ENCODE data around the gene CRADD.

The CRADD gene

DNA sequence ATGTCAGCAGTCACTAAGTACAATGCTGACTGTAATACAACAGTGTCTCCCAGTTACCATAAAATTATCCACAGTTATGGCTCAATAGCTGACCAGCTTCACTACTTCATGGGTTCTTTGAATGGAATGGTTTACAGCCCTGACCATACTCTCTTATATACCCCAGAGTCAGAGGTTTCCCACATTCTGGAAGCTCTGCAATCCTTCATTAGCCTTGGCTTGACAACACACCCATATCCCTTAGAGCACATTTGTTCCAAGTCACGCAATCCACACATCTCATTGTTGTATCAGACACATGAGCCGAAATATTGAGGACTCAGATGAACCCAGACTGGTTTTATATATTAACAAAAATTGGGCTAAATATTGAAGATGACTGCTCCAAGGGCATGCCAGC lies 261.8 kb downstream of the CRADD start:
- no peak overlapping the region for H3K4me3 ChIP-seq (ENCODE audit: low read depth, low read length)
- H3K36me3 ChIP-seq (replicated peaks) = no peaks in the 10 kb centered on the region
- TF ChIP-seq CTCF (IDR thresholded peaks at IDR 0.05; ENCODE audit: low read depth, low read length, missing control alignments) = no peak
- no peak overlapping the region for H3K27ac ChIP-seq
- no peaks in the 10 kb centered on the region for H3K27me3 ChIP-seq (replicated peaks)
- in situ Hi-C loops (cut with HindIII; ENCODE audit: low pct_ligation_motif_present, low sequenced_read_pairs) = no loop called here
- no peak for DNase-seq

- no peaks in the 10 kb centered on the region for H3K36me3 ChIP-seq (replicated peaks)
- H3K4me3 ChIP-seq (ENCODE audit: low read depth, low read length) = no peak overlapping the region
- no peak for DNase-seq
- no peak overlapping the region for H3K27ac ChIP-seq
- TF ChIP-seq CTCF (IDR thresholded peaks at IDR 0.05; ENCODE audit: low read depth, low read length, missing control alignments) = no peak
- no peaks in the 10 kb centered on the region for H3K27me3 ChIP-seq (replicated peaks)
- in situ Hi-C loops (cut with HindIII; ENCODE audit: low pct_ligation_motif_present, low sequenced_read_pairs) = no loop called here
Observed at GRCh38 chr12:93939641-93940325, 262.6 kb downstream of the CRADD start.

DNA sequence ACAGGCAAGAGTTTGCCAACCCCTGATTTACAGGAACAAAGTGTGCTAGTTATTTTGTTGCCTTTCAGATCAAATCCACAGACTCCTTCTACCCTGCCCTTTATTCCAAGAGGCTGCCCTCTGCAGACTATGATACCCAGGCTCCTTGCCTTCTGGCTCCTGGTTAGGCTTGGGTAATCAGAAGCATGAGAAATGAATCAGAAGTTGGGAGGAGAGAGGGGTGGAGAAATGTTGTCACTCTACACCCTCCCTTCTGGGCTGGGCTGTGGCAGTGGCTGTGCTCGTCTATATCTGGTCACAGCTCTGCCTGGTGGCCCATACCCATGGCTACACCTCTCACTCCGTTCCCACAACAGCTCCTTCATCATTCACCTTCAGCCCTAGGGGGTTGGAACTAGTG lies 266.6 kb downstream of the CRADD start:
- Histone ChIP-seq H3K27me3 (replicated peaks) (no peaks in the 10 kb centered on the region), H3K27ac (no peak overlapping the region), H3K4me3 (ENCODE audit: low read depth, low read length) (no peak overlapping the region), H3K36me3 (replicated peaks) (no peaks in the 10 kb centered on the region)
- no peak for TF ChIP-seq CTCF (IDR thresholded peaks at IDR 0.05; ENCODE audit: low read depth, low read length, missing control alignments)
- in situ Hi-C loops (cut with HindIII; ENCODE audit: low pct_ligation_motif_present, low sequenced_read_pairs) = no loop called here
- DNase-seq = no peak

DNA sequence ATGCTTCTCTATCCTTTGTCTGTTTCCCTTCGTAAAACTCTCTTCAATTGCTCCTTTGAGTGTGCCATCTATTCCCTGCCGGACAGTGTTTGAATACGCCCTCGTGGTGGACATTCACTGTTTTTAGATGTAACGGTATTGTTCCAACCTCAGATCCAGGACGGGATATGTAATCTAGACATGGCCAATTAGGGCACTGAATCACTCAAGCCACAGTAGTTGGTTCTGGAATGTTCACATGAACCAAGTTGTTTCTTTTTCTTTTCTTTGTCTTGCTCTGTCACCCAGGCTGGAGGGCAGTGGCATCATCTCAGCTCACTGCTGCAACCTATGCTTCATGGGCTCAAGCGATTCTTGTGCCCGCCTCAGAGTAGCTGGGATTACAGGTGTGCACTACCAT lies 267.0 kb downstream of the CRADD start:
- Histone ChIP-seq H3K36me3 (replicated peaks) (no peaks in the 10 kb centered on the region), H3K27ac (no peak overlapping the region), H3K27me3 (replicated peaks) (no peaks in the 10 kb centered on the region), H3K4me3 (ENCODE audit: low read depth, low read length) (no peak overlapping the region)
- in situ Hi-C loops (cut with HindIII; ENCODE audit: low pct_ligation_motif_present, low sequenced_read_pairs) = no loop called here
- TF ChIP-seq CTCF (IDR thresholded peaks at IDR 0.05; ENCODE audit: low read depth, low read length, missing control alignments) = no peak
- DNase-seq = no peak

All from brain microvascular endothelial cell (primary cell).